Karpas-422 (cell line): Measurements from ENCODE around the gene NLK. TPM values are rescaled to one million over a fixed set of nuclear protein-coding genes. Genes with fewer than 3 reads are reported as not detected.

Experiments used
- DNase-seq: peaks from one replicate; pipeline ENCODE4 v3.0.0-alpha.2; 2015
- H2AFZ ChIP-seq: fragments of 200-600 bp; sonication (generic); 2 replicates; pipeline ENCODE4 v1.6.1; 2014; ENCODE audit warnings: antibody characterized with exemption, low read length, mixed read lengths
- H3K27ac ChIP-seq: fragments of 200-600 bp; sonication (generic); 2 replicates; pipeline ENCODE4 v1.5.1; 2014; ENCODE audit warnings: mild to moderate bottlenecking, low read length, moderate library complexity
- H3K27me3 ChIP-seq: fragments of 200-600 bp; sonication (generic); 2 replicates; pipeline ENCODE4 v1.6.1; 2014; ENCODE audit warnings: low read length, mixed read lengths
- H3K36me3 ChIP-seq: fragments of 200-600 bp; sonication (generic); 2 replicates; pipeline ENCODE4 v1.6.1; 2014; ENCODE audit warnings: low read length, mixed read lengths; ENCODE audit not compliant: insufficient read depth
- H3K4me1 ChIP-seq: fragments of 200-600 bp; sonication (generic); 2 replicates; pipeline ENCODE4 v1.6.1; 2014; ENCODE audit warnings: mild to moderate bottlenecking, low read length, mixed read lengths
- H3K4me2 ChIP-seq: fragments of 200-600 bp; sonication (generic); 2 replicates; pipeline ENCODE4 v1.6.1; 2014; ENCODE audit warnings: low read length, low read depth, mild to moderate bottlenecking; ENCODE audit not compliant: poor library complexity, severe bottlenecking
- H3K4me3 ChIP-seq: fragments of 200-600 bp; sonication (generic); 2 replicates; pipeline ENCODE4 v1.5.1; 2014; ENCODE audit warnings: mild to moderate bottlenecking, antibody characterized with exemption, low read length, mixed read lengths
- H3K79me2 ChIP-seq: fragments of 200-600 bp; sonication (generic); 2 replicates; pipeline ENCODE4 v1.6.1; 2014; ENCODE audit warnings: mild to moderate bottlenecking, low read length, mixed read lengths
- H3K9ac ChIP-seq: fragments of 200-600 bp; sonication (generic); 2 replicates; pipeline ENCODE4 v1.6.0; 2014; ENCODE audit warnings: low read length
- H3K9me2 ChIP-seq: fragments of 200-600 bp; sonication (generic), shearing (Covaris generic); replicated peaks from 2 replicates; pipeline ENCODE4 v1.6.0; 2014; ENCODE audit warnings: mild to moderate bottlenecking, low read length, moderate library complexity; ENCODE audit not compliant: insufficient read depth
- H3K9me3 ChIP-seq: fragments of 300-700, 200-600 bp; sonication (generic); 2 replicates; pipeline ENCODE4 v1.6.1; 2014; ENCODE audit warnings: low read length, mixed read lengths
- H4K20me1 ChIP-seq: fragments of 200-600 bp; sonication (generic); 2 replicates; pipeline ENCODE4 v1.6.1; 2014; ENCODE audit warnings: mild to moderate bottlenecking, antibody characterized with exemption, low read length, low read depth; ENCODE audit not compliant: insufficient read depth
- total RNA-seq: library from RNA; depleted of rRNA; stranded (reverse); fragments of >200 nt; shearing (Covaris generic); gene quantifications from 2 replicates; pipeline ENCODE4 v1.2.3, GENCODE V29; 2014; ENCODE audit warnings: low replicate concordance

NLK gene
- total RNA-seq, 1 experiment from 2014 or later: 60.0 TPM

- Histone ChIP-seq H3K9me3 (no peaks in the 10 kb centered on the region), H2AFZ (no peak overlapping the region), H3K79me2 (peaks cover 73% of the 10 kb centered on the region), H3K27me3 (no peaks in the 10 kb centered on the region), H3K36me3 (peaks cover 4% of the 10 kb centered on the region; the same call in 1 of the 2 replicates), H3K4me3 (no peak overlapping the region), H3K27ac (0 out of 2 replicates have a peak overlapping the region, but pooled peaks have one; percentile 11), H3K9me2 (no peaks in the 10 kb centered on the region), H3K4me1 (peaks cover 5% of the 10 kb centered on the region), H3K4me2 (no peak overlapping the region), H3K9ac (no peak overlapping the region), H4K20me1 (no peaks in the 10 kb centered on the region)
- no peak for DNase-seq
Observed at GRCh38 chr17:28110184-28110583, 67.7 kb downstream of the NLK start.

DNA sequence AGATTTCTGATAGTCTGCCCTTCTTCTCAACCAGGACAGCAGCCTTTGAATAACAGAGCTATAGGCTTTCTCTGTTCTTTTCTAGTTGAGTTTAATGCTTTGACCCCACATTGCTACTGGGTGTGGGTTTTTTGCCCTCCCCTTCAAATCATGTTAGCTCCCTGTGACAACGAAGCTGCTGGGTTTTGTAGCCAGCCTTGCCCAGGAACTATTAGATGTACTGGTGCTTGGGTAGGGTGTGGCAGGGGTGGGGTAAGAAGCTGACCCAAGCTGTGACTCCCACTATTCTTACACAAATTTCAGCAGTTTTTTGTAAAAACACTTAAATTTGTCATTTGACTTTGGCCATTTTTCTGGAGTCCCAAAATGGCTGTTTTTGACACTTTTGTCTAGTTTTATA is 69.7 kb downstream of the NLK start:
- H2AFZ ChIP-seq: no peak overlapping the region
- H3K4me3 ChIP-seq: no peak overlapping the region
- no peak overlapping the region for H3K27ac ChIP-seq
- no peaks in the 10 kb centered on the region for H3K27me3 ChIP-seq
- no peak for DNase-seq
- peaks cover 16% of the 10 kb centered on the region for H3K4me1 ChIP-seq
- no peaks in the 10 kb centered on the region for H4K20me1 ChIP-seq
- H3K9me2 ChIP-seq: no peaks in the 10 kb centered on the region
- H3K79me2 ChIP-seq: peaks cover 76% of the 10 kb centered on the region
- H3K4me2 ChIP-seq: no peak overlapping the region
- H3K9me3 ChIP-seq: no peaks in the 10 kb centered on the region
- H3K9ac ChIP-seq: no peak overlapping the region
- H3K36me3 ChIP-seq: no peaks in the 10 kb centered on the region

- Histone ChIP-seq H3K9me2 (no peaks in the 10 kb centered on the region), H3K9ac (no peak overlapping the region), H3K36me3 (no peaks in the 10 kb centered on the region), H4K20me1 (no peaks in the 10 kb centered on the region), H3K4me2 (no peak overlapping the region), H3K4me3 (no peak overlapping the region), H3K4me1 (peaks cover 21% of the 10 kb centered on the region), H3K9me3 (no peaks in the 10 kb centered on the region), H3K27me3 (no peaks in the 10 kb centered on the region), H3K79me2 (peaks cover 77% of the 10 kb centered on the region), H2AFZ (no peak overlapping the region), H3K27ac (no peak overlapping the region)
- no peak for DNase-seq
Observed at GRCh38 chr17:28112606-28113005, 70.1 kb downstream of the NLK start.

DNA sequence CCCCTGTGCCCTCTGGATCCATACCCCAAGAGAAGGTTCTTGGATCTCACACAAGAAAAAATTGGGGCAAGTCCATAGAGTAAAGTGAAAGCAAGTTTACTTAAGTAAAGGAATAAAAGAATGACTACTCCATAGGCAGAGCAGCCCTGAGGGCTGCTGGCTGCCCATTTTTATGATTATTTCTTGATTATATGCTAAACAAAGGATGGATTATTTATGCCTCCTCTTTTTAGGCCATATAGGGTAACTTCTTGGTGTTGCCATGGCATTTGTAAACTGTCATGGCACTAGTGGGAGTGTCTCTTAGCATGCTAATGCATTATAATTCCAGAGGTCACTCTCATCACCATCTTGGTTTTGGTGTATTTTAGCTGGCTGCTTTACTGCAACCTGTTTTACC is 70.8 kb downstream of the NLK start:
- peaks cover 83% of the 10 kb centered on the region for H3K79me2 ChIP-seq
- no peaks in the 10 kb centered on the region for H3K27me3 ChIP-seq
- H3K27ac ChIP-seq: no peak overlapping the region
- H3K4me1 ChIP-seq: peaks cover 27% of the 10 kb centered on the region
- H3K4me3 ChIP-seq: no peak overlapping the region
- H2AFZ ChIP-seq: no peak overlapping the region
- no peaks in the 10 kb centered on the region for H3K36me3 ChIP-seq
- no peak overlapping the region for H3K4me2 ChIP-seq
- no peaks in the 10 kb centered on the region for H3K9me3 ChIP-seq
- no peaks in the 10 kb centered on the region for H4K20me1 ChIP-seq
- no peak for DNase-seq
- H3K9me2 ChIP-seq: no peaks in the 10 kb centered on the region
- H3K9ac ChIP-seq: no peak overlapping the region

GRCh38 chr17:28115046-28115445 is 72.6 kb downstream of the NLK start:
- Histone ChIP-seq H3K4me1 (peaks cover 25% of the 10 kb centered on the region), H3K9ac (no peak overlapping the region), H3K4me2 (no peak overlapping the region), H3K36me3 (no peaks in the 10 kb centered on the region), H3K4me3 (no peak overlapping the region), H3K27ac (no peak overlapping the region), H3K9me3 (no peaks in the 10 kb centered on the region), H3K79me2 (peaks cover 90% of the 10 kb centered on the region), H3K27me3 (no peaks in the 10 kb centered on the region), H2AFZ (no peak overlapping the region), H4K20me1 (no peaks in the 10 kb centered on the region), H3K9me2 (no peaks in the 10 kb centered on the region)
- DNase-seq: no peak

- no peaks in the 10 kb centered on the region for H3K27me3 ChIP-seq
- no peak overlapping the region for H3K4me3 ChIP-seq
- H3K27ac ChIP-seq: no peak overlapping the region; the same call in 1 of the 2 replicates
- no peaks in the 10 kb centered on the region for H3K9me3 ChIP-seq
- H3K9ac ChIP-seq: no peak overlapping the region
- DNase-seq: no peak
- no peaks in the 10 kb centered on the region for H3K36me3 ChIP-seq
- H3K4me1 ChIP-seq: peaks cover 25% of the 10 kb centered on the region
- no peak overlapping the region for H2AFZ ChIP-seq
- H4K20me1 ChIP-seq: no peaks in the 10 kb centered on the region
- H3K79me2 ChIP-seq: peaks cover 81% of the 10 kb centered on the region
- H3K4me2 ChIP-seq: peak overlapping the region; percentile 20
- no peaks in the 10 kb centered on the region for H3K9me2 ChIP-seq
Observed at GRCh38 chr17:28117304-28117703, 74.8 kb downstream of the NLK start.

- Histone ChIP-seq H3K9me3 (no peaks in the 10 kb centered on the region), H3K4me2 (peak overlapping the region; percentile 20), H3K4me3 (no peak overlapping the region), H3K27ac (peak overlapping the region; percentile 22; the same call in 1 of the 2 replicates), H3K9ac (no peak overlapping the region), H3K79me2 (peaks cover 71% of the 10 kb centered on the region), H3K36me3 (peaks cover 4% of the 10 kb centered on the region; the same call in 1 of the 2 replicates), H2AFZ (no peak overlapping the region), H4K20me1 (no peaks in the 10 kb centered on the region), H3K9me2 (no peaks in the 10 kb centered on the region), H3K27me3 (no peaks in the 10 kb centered on the region), H3K4me1 (peaks cover 25% of the 10 kb centered on the region)
- no peak for DNase-seq
Observed at GRCh38 chr17:28118362-28118761, 75.9 kb downstream of the NLK start.

- no peaks in the 10 kb centered on the region for H3K9me2 ChIP-seq
- no peaks in the 10 kb centered on the region for H3K9me3 ChIP-seq
- H3K27ac ChIP-seq: 0 out of 2 replicates have a peak overlapping the region, but pooled peaks have one; percentile 22
- H3K9ac ChIP-seq: no peak overlapping the region
- peaks cover 67% of the 10 kb centered on the region for H3K79me2 ChIP-seq
- no peaks in the 10 kb centered on the region for H3K27me3 ChIP-seq
- DNase-seq: no peak
- H3K4me3 ChIP-seq: no peak overlapping the region
- no peak overlapping the region for H2AFZ ChIP-seq
- H3K4me1 ChIP-seq: peaks cover 25% of the 10 kb centered on the region
- H4K20me1 ChIP-seq: no peaks in the 10 kb centered on the region
- peaks cover 7% of the 10 kb centered on the region; the same call in 1 of the 2 replicates for H3K36me3 ChIP-seq
- no peak overlapping the region for H3K4me2 ChIP-seq
Observed at GRCh38 chr17:28119046-28119445, 76.6 kb downstream of the NLK start.
